H1 (cell line): ENCODE data around the gene CXCL17. TPM values are rescaled to one million over a fixed set of nuclear protein-coding genes. Genes with fewer than 3 reads are reported as not detected.

Experiments used
- BRCA1 ChIP-seq: IDR thresholded peaks from 2 replicates; pipeline ENCODE4 v1.6.1; 2012; ENCODE audit warnings: low read depth, low read length, improper control_type of control experiment
- CEBPB ChIP-seq: IDR thresholded peaks from 2 replicates; pipeline ENCODE4 v1.6.1; 2012; ENCODE audit warnings: low read depth, low read length
- FOSL1 ChIP-seq: IDR thresholded peaks from 2 replicates; pipeline ENCODE4 v1.6.1; 2011; ENCODE audit warnings: mild to moderate bottlenecking, low read depth, low read length, moderate library complexity; ENCODE audit not compliant: insufficient read depth
- GABPA ChIP-seq: IDR thresholded peaks from 2 replicates; pipeline ENCODE4 v1.6.1; 2011; ENCODE audit warnings: mild to moderate bottlenecking, low read length, moderate library complexity, borderline replicate concordance; ENCODE audit not compliant: insufficient read depth
- GTF2F1 ChIP-seq: IDR thresholded peaks from 2 replicates; pipeline ENCODE4 v1.6.1; 2012; ENCODE audit warnings: low read depth, low read length, improper control_type of control experiment, borderline replicate concordance
- HDAC2 ChIP-seq, 2 experiments: fragments of 300-600 bp in 1 of 2; sonication (generic) in 1 of 2; IDR thresholded peaks; 2 replicates each; pipeline ENCODE4 v1.6.1; 2011 to 2012; ENCODE audit warnings: low read depth in 2 of 2, low read length in 2 of 2, mild to moderate bottlenecking in 2 of 2, moderate library complexity in 2 of 2, borderline replicate concordance in 1 of 2, inconsistent platforms in 1 of 2
- JUND ChIP-seq: IDR thresholded peaks from 2 replicates; pipeline ENCODE4 v1.6.1; 2011; ENCODE audit warnings: mild to moderate bottlenecking, improper control_type of control experiment, low read length
- KDM4A ChIP-seq: IDR thresholded peaks from one replicate; pipeline ENCODE4 v1.7.1; 2012; ENCODE audit warnings: low read depth, mild to moderate bottlenecking, moderate library complexity, low read length, inconsistent platforms; ENCODE audit not compliant: severe bottlenecking
- MAFK ChIP-seq: IDR thresholded peaks from 2 replicates; pipeline ENCODE4 v1.6.1; 2012; ENCODE audit warnings: low read depth, mild to moderate bottlenecking, improper control_type of control experiment, low read length
- POLR2A ChIP-seq, 2 experiments: IDR thresholded peaks; 1 replicate in 1 of 2; 2 replicates in 1 of 2; pipeline ENCODE4 v1.6.1; 2011; ENCODE audit warnings: low read depth in 2 of 2, low read length in 2 of 2, mild to moderate bottlenecking in 2 of 2; ENCODE audit errors: control extremely low read depth in 1 of 2
- POU5F1 ChIP-seq: IDR thresholded peaks from 2 replicates; pipeline ENCODE4 v1.6.1; 2011; ENCODE audit warnings: low read depth, mild to moderate bottlenecking, low read length, moderate library complexity
- SIRT6 ChIP-seq: IDR thresholded peaks from one replicate; pipeline ENCODE4 v1.7.1; 2012; ENCODE audit warnings: low read length, inconsistent platforms
- SIX5 ChIP-seq: IDR thresholded peaks from 2 replicates; pipeline ENCODE4 v1.6.1; 2011; ENCODE audit warnings: mild to moderate bottlenecking, low read depth, low read length
- TAF1 ChIP-seq: IDR thresholded peaks from 2 replicates; pipeline ENCODE4 v1.6.1; 2011; ENCODE audit warnings: mild to moderate bottlenecking, low read depth, low read length
- polyA plus RNA-seq, 7 experiments: library from polyadenylated mRNA; depleted of rRNA in 3 of 7; stranded (reverse) in 5 of 7; unstranded in 2 of 7; fragments of >200 nt in 5 of 7; fragments of 200-250 nt in 2 of 7; gene quantifications; 1 replicate in 5 of 7; 2 replicates in 1 of 7; 4 replicates in 1 of 7; pipeline versions ENCODE4 v1.2.1 to v1.2.3, GENCODE V29; 2011 to 2013; ENCODE audit warnings: missing spikeins in 2 of 7, mixed read lengths in 2 of 7
- total RNA-seq: library from RNA; stranded (reverse); fragmentation: NEBNext Ultra II Directional; extraction: Animal tissue kit (Norgen Biotek cat#: 25700); gene quantifications from 2 replicates; pipeline ENCODE4 v1.2.1, GENCODE V29; 2021

CXCL17 gene
- total and polyA plus RNA-seq, 2 of the 8 experiments (the other 6 are each of a cell fraction or from before 2014, with no cell fraction given) = not detected

GRCh38 chr19:42471554-42472249, 29.0 kb upstream of the CXCL17 start (continued):
- TF ChIP-seq GTF2F1 (no peak), JUND (no peak), FOSL1 (no peak), BRCA1 (no peak), KDM4A (no peak), TAF1 (peak; percentile 25; the same call in 1 of the 2 replicates), SIRT6 (no peak), SIX5 (no peak), POU5F1 (no peak), GABPA (no peak), POLR2A (IDR thresholded peaks at IDR 0.05; ENCODE audit: control extremely low read depth in 1 of 2, low read depth in 2 of 2, low read length in 2 of 2) (no peak), MAFK (no peak), CEBPB (0 out of 2 replicates have a peak, but pooled peaks have one; percentile 14), HDAC2 (IDR thresholded peaks at IDR 0.05; ENCODE audit: borderline replicate concordance in 1 of 2, low read depth in 2 of 2, low read length in 2 of 2) (0 out of 4 replicates have a peak, but pooled peaks of 1 of the 2 experiments have one; percentile 50)
